D721Med (cell line): ENCODE results near the gene GNE.
"Not testable (repeated sequence)": the region's sequence is repeated elsewhere in the genome, so short reads cannot be mapped to it uniquely, and the experiment has no call there.

Experiments used
- DNase-seq: peaks from one replicate; pipeline ENCODE4 v3.0.0; 2011; ENCODE audit warnings: low spot score; ENCODE audit not compliant: insufficient read length
- FAIRE-seq: peaks from 2 replicates; lab custom pipeline; 2011; peaks lifted over from hg19 to GRCh38; lab: Jason Lieb, UNC
- TF ChIP-seq, protein P1 (sequence below): IDR thresholded peaks from 2 replicates; pipeline ENCODE4 v1.5.1; 2012; ENCODE audit warnings: mild to moderate bottlenecking, control low read depth; ENCODE audit not compliant: insufficient read depth; ENCODE audit errors: missing control alignments

Gene GNE

DNA sequence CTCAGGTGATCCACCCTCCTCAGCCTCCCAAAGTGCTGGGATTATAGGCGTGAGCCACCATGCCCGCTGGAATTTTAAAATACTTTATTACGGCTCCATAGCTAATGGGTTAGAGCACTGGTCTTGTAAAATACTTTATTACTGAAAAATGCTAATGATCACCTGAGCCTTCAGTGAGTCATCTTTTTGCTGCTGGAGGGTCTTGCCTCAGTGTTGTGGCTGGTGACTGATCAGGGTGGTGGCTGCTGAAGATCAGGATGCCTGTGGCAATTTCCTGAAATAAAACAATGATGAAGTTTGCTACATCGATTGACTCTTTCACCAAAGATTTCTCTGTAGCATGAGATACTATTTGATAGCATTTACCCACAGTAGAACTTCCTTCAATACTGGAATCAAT is 26.0 kb upstream of the GNE start:
- DNase-seq (no peak), FAIRE-seq (no peak)
- TF ChIP-seq, protein P1, sequence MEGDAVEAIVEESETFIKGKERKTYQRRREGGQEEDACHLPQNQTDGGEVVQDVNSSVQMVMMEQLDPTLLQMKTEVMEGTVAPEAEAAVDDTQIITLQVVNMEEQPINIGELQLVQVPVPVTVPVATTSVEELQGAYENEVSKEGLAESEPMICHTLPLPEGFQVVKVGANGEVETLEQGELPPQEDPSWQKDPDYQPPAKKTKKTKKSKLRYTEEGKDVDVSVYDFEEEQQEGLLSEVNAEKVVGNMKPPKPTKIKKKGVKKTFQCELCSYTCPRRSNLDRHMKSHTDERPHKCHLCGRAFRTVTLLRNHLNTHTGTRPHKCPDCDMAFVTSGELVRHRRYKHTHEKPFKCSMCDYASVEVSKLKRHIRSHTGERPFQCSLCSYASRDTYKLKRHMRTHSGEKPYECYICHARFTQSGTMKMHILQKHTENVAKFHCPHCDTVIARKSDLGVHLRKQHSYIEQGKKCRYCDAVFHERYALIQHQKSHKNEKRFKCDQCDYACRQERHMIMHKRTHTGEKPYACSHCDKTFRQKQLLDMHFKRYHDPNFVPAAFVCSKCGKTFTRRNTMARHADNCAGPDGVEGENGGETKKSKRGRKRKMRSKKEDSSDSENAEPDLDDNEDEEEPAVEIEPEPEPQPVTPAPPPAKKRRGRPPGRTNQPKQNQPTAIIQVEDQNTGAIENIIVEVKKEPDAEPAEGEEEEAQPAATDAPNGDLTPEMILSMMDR: no peak

DNA sequence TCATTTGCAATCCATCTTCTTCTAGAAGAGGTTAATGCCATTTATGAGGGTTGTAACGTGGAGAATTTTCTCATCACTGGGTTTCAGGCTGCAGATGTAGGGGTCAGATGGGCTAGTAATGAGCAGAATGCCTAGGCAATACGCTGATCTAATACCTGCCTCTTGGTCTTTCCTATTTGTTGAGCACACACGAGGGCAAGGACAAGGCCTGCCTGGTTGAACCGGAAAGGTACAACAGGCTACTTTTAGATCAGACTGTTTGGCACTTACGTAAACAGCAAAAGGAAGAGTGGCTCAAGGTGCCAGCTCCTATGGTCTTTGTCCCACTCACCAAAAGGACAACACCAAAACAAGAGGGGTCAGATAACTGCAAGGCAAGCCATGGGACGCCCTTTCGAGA is 24.0 kb upstream of the GNE start:
- FAIRE-seq (no peak), DNase-seq (no peak)
- TF ChIP-seq, protein P1: no peak

DNA sequence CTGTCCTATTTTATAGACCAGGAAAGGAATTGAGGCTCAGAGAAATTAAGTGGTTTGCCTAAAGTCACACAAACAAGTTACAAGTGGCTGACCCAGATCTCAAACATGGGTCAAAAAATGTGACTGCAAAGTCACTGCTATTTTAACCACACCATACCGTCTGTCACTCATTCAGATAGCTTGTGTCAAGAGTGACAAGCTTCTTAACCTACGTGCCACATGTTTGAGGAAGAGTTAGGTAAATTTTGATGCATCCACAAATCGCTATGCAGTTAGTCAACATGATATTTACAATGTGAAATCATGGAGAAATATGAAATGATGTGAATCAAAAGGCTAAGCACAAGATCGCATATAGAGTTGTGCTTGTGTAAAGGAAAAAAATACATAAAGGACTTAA is 22.7 kb upstream of the GNE start:
- TF ChIP-seq, protein P1: no peak
- FAIRE-seq (no peak), DNase-seq (no peak)

DNA sequence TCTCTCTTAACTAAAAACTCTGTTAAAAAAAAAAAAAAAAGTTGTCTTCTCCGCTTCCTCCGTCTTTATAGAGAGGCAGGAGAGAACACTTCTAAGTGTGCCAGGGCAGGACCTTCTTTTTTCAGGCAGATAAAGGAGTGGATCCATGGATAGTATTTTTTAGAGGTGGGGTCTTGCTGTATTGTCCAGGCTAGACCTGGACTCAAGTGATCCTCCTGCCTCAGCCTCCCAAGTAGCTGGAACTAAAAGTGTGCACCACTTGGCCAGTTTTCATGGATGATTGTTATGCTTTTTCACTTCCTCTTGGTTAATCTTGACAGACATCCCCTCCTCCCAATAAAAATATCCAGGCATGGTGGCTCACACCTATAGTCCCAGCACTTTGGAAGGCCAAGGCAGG is 20.0 kb upstream of the GNE start:
- TF ChIP-seq, protein P1: no peak
- DNase-seq (no peak), FAIRE-seq (no peak)

DNA sequence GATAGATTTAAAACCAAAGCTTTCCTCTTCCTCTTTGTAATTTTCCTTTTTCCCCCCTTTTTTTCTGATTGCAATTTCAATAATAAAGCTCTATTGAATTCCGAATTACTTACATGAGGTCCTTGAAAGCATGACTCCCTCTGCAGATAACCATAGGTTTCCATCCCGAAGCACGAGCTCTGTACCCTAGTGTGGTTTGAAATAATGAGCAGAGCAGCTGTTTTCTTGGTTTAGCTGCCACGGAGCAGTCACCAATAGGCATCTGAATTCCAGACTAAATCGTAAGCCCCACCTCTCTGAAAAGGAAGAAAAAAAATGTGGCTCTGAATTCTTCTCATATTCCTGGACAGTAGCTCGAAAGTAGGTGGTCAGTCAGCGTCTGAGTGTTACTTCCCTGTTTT is 18.5 kb upstream of the GNE start:
- no peak for FAIRE-seq
- TF ChIP-seq, protein P1: no peak
- DNase-seq: no peak

DNA sequence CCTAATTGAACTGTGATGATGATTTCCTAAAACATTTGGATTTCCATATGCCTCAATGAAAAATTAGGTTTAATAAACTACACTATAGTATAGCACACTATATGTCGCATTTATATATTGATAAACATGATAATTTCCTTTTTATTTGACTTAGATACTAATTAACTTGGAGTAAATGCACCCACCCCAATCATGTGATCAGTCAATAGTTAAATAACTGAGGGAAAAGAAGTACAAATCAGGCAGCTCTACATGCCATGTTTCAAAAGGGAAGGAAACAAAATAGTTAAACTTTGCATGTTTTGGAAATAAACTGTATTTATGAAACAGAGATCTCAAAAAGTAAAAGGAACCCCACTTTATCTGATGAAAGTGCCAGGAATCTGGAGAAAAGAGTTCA is 18.0 kb upstream of the GNE start:
- TF ChIP-seq, protein P1: no peak

DNA sequence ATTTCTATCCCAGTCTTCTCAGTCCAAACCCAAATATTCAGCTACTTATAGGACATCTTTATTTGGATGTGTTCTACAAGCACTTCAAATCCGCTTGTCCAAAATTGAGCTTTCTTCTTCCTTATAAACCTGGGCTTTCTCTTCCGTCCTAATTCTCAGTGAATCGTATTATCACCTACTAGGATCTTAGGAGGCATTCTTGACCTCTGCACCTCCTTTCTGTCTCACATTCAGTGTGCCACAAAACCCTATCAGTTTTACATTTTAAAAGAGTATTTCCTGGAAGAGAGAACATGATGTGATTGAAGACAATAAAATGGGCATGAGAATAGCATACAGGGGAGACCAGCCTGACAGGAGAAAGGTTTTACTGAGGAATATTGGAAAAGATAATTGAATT is 16.8 kb upstream of the GNE start:
- DNase-seq (no peak), FAIRE-seq (no peak)
- TF ChIP-seq, protein P1: no peak

More for the DNA sequence above, 18.0 kb upstream of the GNE start:
- no peak for FAIRE-seq
- no peak for DNase-seq

DNA sequence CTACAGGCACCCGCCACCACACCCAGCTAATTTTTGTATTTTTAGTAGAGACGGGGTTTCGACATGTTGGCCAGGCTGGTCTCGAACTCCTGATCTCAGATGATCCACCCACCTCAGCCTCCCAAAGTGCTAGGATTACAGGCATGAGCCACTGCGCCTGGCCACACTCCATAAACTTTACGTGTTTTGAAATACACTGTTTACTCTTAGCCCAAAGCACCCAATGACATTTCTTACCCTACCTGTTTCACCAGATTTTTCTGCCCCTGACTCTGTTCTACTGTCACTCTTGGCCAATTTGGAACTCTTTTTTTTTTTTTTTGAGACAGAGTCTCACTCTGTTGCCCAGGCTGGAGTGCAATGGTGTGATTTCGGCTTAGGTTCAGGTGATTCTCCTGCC is 15.1 kb upstream of the GNE start:
- not testable (repeated sequence) for DNase-seq, FAIRE-seq
